OCI-LY1 (cell line): Measurements from ENCODE around the gene GAS2L1.

Experiments used
- CTCF ChIP-seq: fragments of 200-600 bp; sonication (generic), shearing (Covaris generic); IDR thresholded peaks from 2 replicates; pipeline ENCODE4 v1.5.1; 2017; ENCODE audit warnings: mild to moderate bottlenecking, antibody characterized with exemption, low read length, moderate library complexity, mixed read lengths
- EZH2 ChIP-seq: fragments of 200-600 bp; sonication (generic), shearing (Covaris generic); IDR thresholded peaks from 2 replicates; pipeline ENCODE4 v1.8.0; 2017; ENCODE audit warnings: borderline replicate concordance, mixed run types, mild to moderate bottlenecking, antibody characterized with exemption, low read length, moderate library complexity, mixed read lengths

- TF ChIP-seq CTCF = no peak
- TF ChIP-seq EZH2 = no peak
Observed at GRCh38 chr22:29263791-29264276, 42.6 kb upstream of the GAS2L1 start.
